KOPT-K1 (cell line): ENCODE measurements around the gene GRK5.
"Not testable (repeated sequence)": the region's sequence is repeated elsewhere in the genome, so short reads cannot be mapped to it uniquely, and the experiment has no call there.

ENCODE experiments used
- H3K27ac ChIP-seq: fragments of 200-600 bp; sonication (generic); 2 replicates; pipeline ENCODE4 v1.5.1; 2016; ENCODE audit warnings: antibody characterized with exemption, mild to moderate bottlenecking, low read depth, low read length; ENCODE audit not compliant: poor library complexity, severe bottlenecking
- H3K36me3 ChIP-seq: fragments of 200-600 bp; sonication (generic); 2 replicates; pipeline ENCODE4 v1.5.1; 2017; ENCODE audit warnings: antibody characterized with exemption, mild to moderate bottlenecking, low read length, moderate library complexity; ENCODE audit not compliant: insufficient read depth
- H3K9me3 ChIP-seq: fragments of 200-600 bp; sonication (generic); 2 replicates; pipeline ENCODE4 v1.5.1; 2017; ENCODE audit warnings: antibody characterized with exemption, low read length, mild to moderate bottlenecking; ENCODE audit not compliant: insufficient read depth, poor library complexity, severe bottlenecking

The GRK5 gene

GRCh38 chr10:119424258-119424975, 217.0 kb downstream of the GRK5 start:
- H3K27ac ChIP-seq = peak overlapping the region; percentile 49
- H3K36me3 ChIP-seq = peaks cover 68% of the 10 kb centered on the region

GRCh38 chr10:119425102-119425880, 217.9 kb downstream of the GRK5 start:
- H3K36me3 ChIP-seq = peaks cover 65% of the 10 kb centered on the region
- peak overlapping the region; percentile 49 for H3K27ac ChIP-seq
- no peaks in the 10 kb centered on the region for H3K9me3 ChIP-seq

More at GRCh38 chr10:119424258-119424975, 217.0 kb downstream of the GRK5 start:
- H3K9me3 ChIP-seq = no peaks in the 10 kb centered on the region

- peaks cover 69% of the 10 kb centered on the region for H3K36me3 ChIP-seq
- no peaks in the 10 kb centered on the region for H3K9me3 ChIP-seq
- peak overlapping the region; percentile 49 for H3K27ac ChIP-seq
These were observed 218.5 kb downstream of the GRK5 start for GRCh38 chr10:119425881-119426170.

GRCh38 chr10:119426699-119427098, 219.3 kb downstream of the GRK5 start:
- Histone ChIP-seq H3K36me3 (peaks cover 71% of the 10 kb centered on the region), H3K9me3 (no peaks in the 10 kb centered on the region), H3K27ac (peak overlapping the region; percentile 49)

- Histone ChIP-seq H3K27ac (peak overlapping the region; percentile 99), H3K36me3 (peaks cover 77% of the 10 kb centered on the region), H3K9me3 (no peaks in the 10 kb centered on the region)
These were observed 220.0 kb downstream of the GRK5 start for GRCh38 chr10:119427263-119427864.

- Histone ChIP-seq H3K27ac (peak overlapping the region; percentile 99), H3K36me3 (peaks cover 78% of the 10 kb centered on the region), H3K9me3 (peaks cover 10% of the 10 kb centered on the region)
These were observed 221.4 kb downstream of the GRK5 start for GRCh38 chr10:119428789-119429188.

- Histone ChIP-seq H3K9me3 (peaks cover 20% of the 10 kb centered on the region), H3K36me3 (peaks cover 82% of the 10 kb centered on the region), H3K27ac (peak overlapping the region; percentile 99)
These were observed 222.4 kb downstream of the GRK5 start for GRCh38 chr10:119429771-119430170.

- Histone ChIP-seq H3K9me3 (peaks cover 30% of the 10 kb centered on the region), H3K36me3 (peaks cover 80% of the 10 kb centered on the region), H3K27ac (peak overlapping the region; percentile 99)
These were observed 223.8 kb downstream of the GRK5 start for GRCh38 chr10:119431034-119431772.

- Histone ChIP-seq H3K27ac (no peak overlapping the region), H3K9me3 (peaks cover 30% of the 10 kb centered on the region), H3K36me3 (peaks cover 80% of the 10 kb centered on the region)
These were observed 224.4 kb downstream of the GRK5 start for GRCh38 chr10:119431773-119432135.

- not testable (repeated sequence) for H3K27ac ChIP-seq
- Histone ChIP-seq H3K9me3 (peaks cover 30% of the 10 kb centered on the region), H3K36me3 (peaks cover 73% of the 10 kb centered on the region)
These were observed 227.6 kb downstream of the GRK5 start for GRCh38 chr10:119434942-119435341.

- Histone ChIP-seq H3K36me3 (peaks cover 47% of the 10 kb centered on the region), H3K27ac (no peak overlapping the region), H3K9me3 (peaks cover 21% of the 10 kb centered on the region)
These were observed 231.3 kb downstream of the GRK5 start for GRCh38 chr10:119438717-119439116.

GRCh38 chr10:119439922-119440321, 232.6 kb downstream of the GRK5 start:
- Histone ChIP-seq H3K36me3 (peaks cover 35% of the 10 kb centered on the region), H3K9me3 (peaks cover 9% of the 10 kb centered on the region), H3K27ac (peak overlapping the region; percentile 4)

- Histone ChIP-seq H3K9me3 (no peaks in the 10 kb centered on the region), H3K27ac (peak overlapping the region; percentile 66), H3K36me3 (peaks cover 24% of the 10 kb centered on the region)
These were observed 233.9 kb downstream of the GRK5 start for GRCh38 chr10:119441151-119441821.

GRCh38 chr10:119441921-119442757, 234.8 kb downstream of the GRK5 start:
- Histone ChIP-seq H3K9me3 (no peaks in the 10 kb centered on the region), H3K36me3 (peaks cover 15% of the 10 kb centered on the region; the same call in 1 of the 2 replicates), H3K27ac (peak overlapping the region; percentile 66)
